Parathyroid adenoma (tissue), 2 donors: ENCODE measurements around the gene MRGPRG.
"Not testable (repeated sequence)": the region's sequence is repeated elsewhere in the genome, so short reads cannot be mapped to it uniquely, and the experiment has no call there.

Source experiments
- H2AFZ ChIP-seq: fragments of 300-600 bp; sonication (generic); one replicate; pipeline ENCODE4 v1.7.0; 2017; ENCODE audit warnings: antibody characterized with exemption, mild to moderate bottlenecking
- H3K27ac ChIP-seq: fragments of 300-600 bp; sonication (generic); one replicate; pipeline ENCODE4 v1.7.0; 2017
- H3K27me3 ChIP-seq: fragments of 300-600 bp; sonication (generic); one replicate; pipeline ENCODE4 v1.7.0; 2017; ENCODE audit warnings: low read length; ENCODE audit not compliant: control insufficient read depth, insufficient read depth
- H3K36me3 ChIP-seq: fragments of 300-600 bp; sonication (generic); one replicate; pipeline ENCODE4 v1.7.0; 2017; ENCODE audit warnings: low read length; ENCODE audit not compliant: control insufficient read depth, insufficient read depth
- H3K4me1 ChIP-seq: fragments of 300-600 bp; sonication (generic); one replicate; pipeline ENCODE4 v1.7.0; 2017; ENCODE audit warnings: control low read depth
- H3K4me2 ChIP-seq: fragments of 300-600 bp; sonication (generic); one replicate; pipeline ENCODE4 v1.7.0; 2017; ENCODE audit warnings: low read length
- H3K4me3 ChIP-seq: fragments of 300-600 bp; sonication (generic); one replicate; pipeline ENCODE4 v1.7.0; 2017; ENCODE audit warnings: low read depth, low read length
- H3K79me2 ChIP-seq: fragments of 300-600 bp; sonication (generic); one replicate; pipeline ENCODE4 v1.7.0; 2017; ENCODE audit warnings: control low read depth
- H3K9ac ChIP-seq: fragments of 300-600 bp; sonication (generic); one replicate; pipeline ENCODE4 v1.7.0; 2017; ENCODE audit warnings: mild to moderate bottlenecking
- H3K9me3 ChIP-seq: fragments of 300-600 bp; sonication (generic); one replicate; pipeline ENCODE4 v1.7.0; 2017; ENCODE audit warnings: low read length; ENCODE audit not compliant: control insufficient read depth
- TF ChIP-seq, protein P1 (sequence below): fragments of 300-600 bp; sonication (generic); IDR thresholded peaks from one replicate; pipeline ENCODE4 v1.7.0; 2017; ENCODE audit warnings: antibody characterized with exemption, mild to moderate bottlenecking
- donor health status: primary hyperparathyroidism.

The MRGPRG gene, protein sequence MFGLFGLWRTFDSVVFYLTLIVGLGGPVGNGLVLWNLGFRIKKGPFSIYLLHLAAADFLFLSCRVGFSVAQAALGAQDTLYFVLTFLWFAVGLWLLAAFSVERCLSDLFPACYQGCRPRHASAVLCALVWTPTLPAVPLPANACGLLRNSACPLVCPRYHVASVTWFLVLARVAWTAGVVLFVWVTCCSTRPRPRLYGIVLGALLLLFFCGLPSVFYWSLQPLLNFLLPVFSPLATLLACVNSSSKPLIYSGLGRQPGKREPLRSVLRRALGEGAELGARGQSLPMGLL

DNA sequence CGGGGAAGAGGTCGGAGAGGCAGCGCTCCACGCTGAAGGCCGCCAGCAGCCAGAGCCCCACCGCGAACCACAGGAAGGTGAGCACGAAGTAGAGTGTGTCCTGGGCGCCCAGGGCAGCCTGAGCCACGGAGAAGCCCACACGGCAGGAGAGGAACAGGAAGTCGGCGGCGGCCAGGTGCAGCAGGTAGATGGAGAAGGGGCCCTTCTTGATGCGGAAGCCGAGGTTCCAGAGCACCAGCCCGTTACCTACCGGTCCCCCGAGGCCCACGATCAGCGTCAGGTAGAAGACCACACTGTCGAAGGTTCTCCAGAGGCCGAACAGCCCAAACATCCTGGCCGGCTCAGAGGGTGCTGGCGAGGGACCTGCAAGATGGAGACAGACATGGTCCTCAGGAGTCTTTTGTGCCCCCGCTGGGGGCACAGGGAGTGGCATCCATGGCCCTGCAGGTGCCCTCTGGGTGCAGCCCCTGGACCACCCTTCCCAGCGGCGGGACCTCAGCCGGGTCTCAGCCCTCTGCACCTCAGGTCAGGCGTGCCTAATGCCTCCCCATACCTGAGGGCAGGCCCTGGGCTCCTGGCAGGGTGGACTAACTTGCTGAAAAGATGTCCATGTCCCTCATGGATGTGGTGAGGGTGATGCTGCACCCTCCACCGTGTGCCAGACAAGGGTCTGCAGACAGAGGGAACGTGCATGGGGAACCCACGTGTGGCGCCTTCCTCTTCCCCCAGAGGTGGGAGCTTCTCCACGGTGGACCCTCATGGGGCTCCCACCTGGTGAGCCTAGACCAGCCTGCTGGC, at the start of gene MRGPRG:
Gene MRGPRG, minus strand, starts transcription at position 331 of the 798 bp plus-strand sequence. Its CDS starts 0 bp downstream, at position 331.
- Histone ChIP-seq H3K4me2 (no peak within 1 kb of the TSS), H3K27ac (no peak within 1 kb of the TSS), H3K9me3 (no peaks in the 10 kb centered on the region), H3K4me3 (no peak within 1 kb of the TSS), H3K4me1 (no peaks in the 10 kb centered on the region), H3K9ac (no peak within 1 kb of the TSS), H2AFZ (no peak within 1 kb of the TSS), H3K79me2 (no peaks in the 10 kb centered on the region), H3K36me3 (no peaks in the 10 kb centered on the region), H3K27me3 (no peaks in the 10 kb centered on the region)
- TF ChIP-seq, protein P1, sequence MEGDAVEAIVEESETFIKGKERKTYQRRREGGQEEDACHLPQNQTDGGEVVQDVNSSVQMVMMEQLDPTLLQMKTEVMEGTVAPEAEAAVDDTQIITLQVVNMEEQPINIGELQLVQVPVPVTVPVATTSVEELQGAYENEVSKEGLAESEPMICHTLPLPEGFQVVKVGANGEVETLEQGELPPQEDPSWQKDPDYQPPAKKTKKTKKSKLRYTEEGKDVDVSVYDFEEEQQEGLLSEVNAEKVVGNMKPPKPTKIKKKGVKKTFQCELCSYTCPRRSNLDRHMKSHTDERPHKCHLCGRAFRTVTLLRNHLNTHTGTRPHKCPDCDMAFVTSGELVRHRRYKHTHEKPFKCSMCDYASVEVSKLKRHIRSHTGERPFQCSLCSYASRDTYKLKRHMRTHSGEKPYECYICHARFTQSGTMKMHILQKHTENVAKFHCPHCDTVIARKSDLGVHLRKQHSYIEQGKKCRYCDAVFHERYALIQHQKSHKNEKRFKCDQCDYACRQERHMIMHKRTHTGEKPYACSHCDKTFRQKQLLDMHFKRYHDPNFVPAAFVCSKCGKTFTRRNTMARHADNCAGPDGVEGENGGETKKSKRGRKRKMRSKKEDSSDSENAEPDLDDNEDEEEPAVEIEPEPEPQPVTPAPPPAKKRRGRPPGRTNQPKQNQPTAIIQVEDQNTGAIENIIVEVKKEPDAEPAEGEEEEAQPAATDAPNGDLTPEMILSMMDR: no peak

DNA sequence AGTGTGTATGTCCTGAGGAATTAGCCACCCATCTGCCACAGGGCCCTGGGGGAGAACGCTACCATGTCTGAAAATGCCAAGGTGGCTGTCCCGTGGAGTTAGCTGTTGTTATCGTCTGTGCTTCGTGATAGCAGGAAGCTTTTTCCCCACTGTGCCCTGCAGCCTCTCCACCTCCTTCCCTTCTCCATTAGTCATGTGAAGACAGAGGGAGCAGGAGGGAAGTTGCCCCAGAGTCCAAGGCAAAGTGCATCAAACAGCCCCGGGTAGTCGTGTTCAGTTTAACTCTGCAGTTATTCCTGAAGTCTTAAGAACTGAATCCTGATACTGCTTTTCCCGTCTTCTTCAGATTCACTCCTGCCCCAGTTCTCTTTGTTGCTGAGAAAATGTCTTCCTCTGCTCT, 43.9 kb upstream of the MRGPRG start:
- H3K9ac ChIP-seq, H3K27me3 ChIP-seq, H3K4me1 ChIP-seq, H3K9me3 ChIP-seq, H2AFZ ChIP-seq, H3K4me3 ChIP-seq, H3K79me2 ChIP-seq, H3K36me3 ChIP-seq, H3K27ac ChIP-seq, H3K4me2 ChIP-seq: not testable (repeated sequence)

DNA sequence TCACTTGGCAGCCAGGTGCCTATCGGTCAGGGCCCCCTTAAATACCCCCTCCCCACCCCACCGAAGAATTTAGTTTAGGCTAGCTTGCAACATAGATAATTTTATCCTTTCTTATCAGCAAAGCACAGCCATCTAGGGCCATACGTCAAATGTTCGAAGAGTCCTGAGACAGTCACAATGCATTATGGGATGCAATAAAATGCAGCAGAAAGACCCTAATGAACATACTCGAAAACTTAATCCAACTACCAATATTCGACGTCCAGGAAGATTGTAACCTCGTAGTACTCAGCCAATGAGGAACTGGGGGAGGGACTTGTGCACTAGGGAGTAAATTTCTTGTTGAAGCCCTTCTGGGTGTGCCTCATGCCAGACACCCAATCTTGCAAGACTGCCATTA, 43.2 kb upstream of the MRGPRG start:
- not testable (repeated sequence) for H3K9me3 ChIP-seq, H3K27ac ChIP-seq, H2AFZ ChIP-seq, H3K79me2 ChIP-seq, H3K36me3 ChIP-seq, H3K27me3 ChIP-seq, H3K4me2 ChIP-seq, H3K4me3 ChIP-seq, H3K4me1 ChIP-seq, H3K9ac ChIP-seq

DNA sequence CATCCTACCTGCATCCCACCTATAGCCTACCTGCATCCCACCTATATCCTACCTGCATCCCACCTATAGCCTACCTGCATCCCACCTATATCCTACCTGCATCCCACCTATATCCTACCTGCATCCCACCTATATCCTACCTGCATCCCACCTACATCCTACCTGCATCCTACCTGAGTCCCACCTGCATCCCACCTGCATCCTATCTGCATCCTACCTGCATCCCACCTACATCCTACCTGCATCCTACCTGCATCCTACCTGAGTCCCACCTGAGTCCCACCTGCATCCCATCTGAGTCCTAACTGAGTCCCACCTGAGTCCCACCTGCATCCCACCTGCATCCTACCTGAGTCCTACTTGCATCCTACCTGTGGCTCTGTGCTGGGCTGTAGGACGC, 38.9 kb upstream of the MRGPRG start:
- H3K79me2 ChIP-seq, H3K4me1 ChIP-seq, H3K27me3 ChIP-seq, H3K9me3 ChIP-seq, H3K36me3 ChIP-seq, H3K9ac ChIP-seq, H3K4me3 ChIP-seq, H2AFZ ChIP-seq, H3K4me2 ChIP-seq, H3K27ac ChIP-seq: not testable (repeated sequence)

DNA sequence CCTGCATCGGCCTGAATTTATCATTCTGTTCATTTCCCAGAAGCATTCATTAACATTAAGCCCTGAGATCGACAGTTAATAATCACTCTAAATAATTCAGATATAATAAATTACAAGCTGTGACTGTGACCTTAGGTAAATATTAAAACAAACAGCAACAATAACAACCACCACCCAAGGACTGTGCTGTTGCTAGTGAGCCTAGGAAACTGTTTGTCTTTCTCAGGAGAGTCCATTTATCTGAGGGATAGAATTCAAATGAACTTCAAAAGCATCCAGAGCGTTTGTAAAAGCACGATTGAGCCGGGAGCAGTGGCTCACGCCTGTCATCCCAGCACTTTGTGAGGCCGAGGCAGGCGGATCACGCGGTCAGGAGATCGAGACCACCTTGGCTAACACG, 36.6 kb upstream of the MRGPRG start:
- not testable (repeated sequence) for H3K27me3 ChIP-seq, H3K9ac ChIP-seq, H3K9me3 ChIP-seq, H3K27ac ChIP-seq, H3K79me2 ChIP-seq, H3K36me3 ChIP-seq, H3K4me2 ChIP-seq, H3K4me1 ChIP-seq, H2AFZ ChIP-seq, H3K4me3 ChIP-seq

DNA sequence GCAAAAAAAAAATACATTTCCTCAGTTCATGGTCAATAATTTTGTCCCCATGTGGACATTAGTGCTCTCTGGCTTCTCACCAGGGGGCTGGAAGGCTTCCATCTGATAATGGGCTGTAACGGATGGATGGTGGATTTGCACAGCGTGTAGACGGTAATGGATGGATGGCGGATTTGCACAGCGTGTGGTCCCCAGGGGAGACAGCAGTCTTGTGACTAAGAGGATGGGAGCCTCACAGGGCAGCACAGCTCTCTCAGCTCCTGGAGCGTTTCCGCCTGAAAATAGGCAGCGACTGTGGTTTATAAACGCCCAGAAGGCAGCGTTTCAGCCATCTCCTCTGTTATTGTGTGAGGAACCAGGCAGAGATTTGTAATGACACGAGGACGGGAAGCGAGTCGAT, 36.2 kb upstream of the MRGPRG start:
- H3K4me2 ChIP-seq, H3K27ac ChIP-seq, H2AFZ ChIP-seq, H3K4me3 ChIP-seq, H3K9ac ChIP-seq, H3K27me3 ChIP-seq, H3K36me3 ChIP-seq, H3K4me1 ChIP-seq, H3K79me2 ChIP-seq, H3K9me3 ChIP-seq: not testable (repeated sequence)

DNA sequence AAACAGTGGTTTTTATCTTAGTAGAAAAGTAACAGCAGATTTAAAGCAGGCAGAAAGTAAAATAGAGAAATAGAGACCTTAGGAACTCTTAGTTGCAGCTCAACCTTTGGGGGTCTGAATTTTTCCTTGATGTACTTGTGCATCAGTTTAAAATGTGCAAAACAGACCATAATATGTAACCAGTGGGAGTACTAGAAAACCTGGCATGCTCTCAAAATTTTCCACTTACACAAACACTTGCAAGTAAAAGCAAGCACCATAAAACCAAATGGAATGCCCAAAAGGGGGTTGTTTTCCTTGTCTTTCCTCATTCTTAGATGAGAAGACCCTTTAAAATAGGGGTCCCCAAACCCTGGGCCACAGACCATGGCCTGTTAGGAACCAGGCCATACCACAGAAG, 26.5 kb upstream of the MRGPRG start:
- no peak overlapping the region for H3K9ac ChIP-seq
- no peaks in the 10 kb centered on the region for H3K9me3 ChIP-seq
- H2AFZ ChIP-seq: no peak overlapping the region
- no peaks in the 10 kb centered on the region for H3K27me3 ChIP-seq
- no peak overlapping the region for H3K27ac ChIP-seq
- H3K4me2 ChIP-seq: no peak overlapping the region
- no peaks in the 10 kb centered on the region for H3K36me3 ChIP-seq
- no peaks in the 10 kb centered on the region for H3K4me1 ChIP-seq
- TF ChIP-seq, protein P1: no peak
- H3K4me3 ChIP-seq: no peak overlapping the region
- H3K79me2 ChIP-seq: no peaks in the 10 kb centered on the region
